H1 (cell line): ENCODE results near the gene ARHGAP10. TPM values are rescaled to one million over a fixed set of nuclear protein-coding genes. Genes with fewer than 3 reads are reported as not detected.

Source experiments
- CTCF ChIA-PET: fragments of 300-600 bp; sonication (Branson Sonifier 250); formaldehyde crosslinking; loops from one replicate; lab custom pipeline; 2021; ENCODE audit not compliant: partially characterized antibody; lab: Charles Lee
- POLR2A ChIA-PET: fragments of 300-600 bp; sonication (Branson Sonifier 250); formaldehyde crosslinking; loops from one replicate; lab custom pipeline; 2021; ENCODE audit warnings: inconsistent platforms; ENCODE audit not compliant: partially characterized antibody; lab: Charles Lee
- DNase-seq, 2 experiments: peaks; one replicate each; pipeline versions ENCODE4 v3.0.0 to v3.0.0-alpha.2; 2010 to 2022; ENCODE audit warnings: low spot score in 2 of 2, low read depth in 1 of 2, mixed read lengths in 1 of 2
- FAIRE-seq: peaks from 2 replicates; lab custom pipeline; 2011; peaks lifted over from hg19 to GRCh38; lab: Jason Lieb, UNC
- H2AFZ ChIP-seq: 2 replicates; pipeline ENCODE4 v1.8.1; 2012; ENCODE audit warnings: low read length, inconsistent platforms
- H2AK5ac ChIP-seq: 2 replicates; pipeline ENCODE4 v1.6.1; 2013; ENCODE audit warnings: low read depth, low read length
- H2BK120ac ChIP-seq: replicated peaks from 2 replicates; pipeline ENCODE3; 2013; ENCODE audit warnings: low read depth, low read length, inconsistent platforms
- H2BK12ac ChIP-seq: 2 replicates; pipeline ENCODE4 v1.6.1; 2013; ENCODE audit warnings: low read depth, low read length
- H2BK15ac ChIP-seq: 2 replicates; pipeline ENCODE4 v1.6.1; 2013; ENCODE audit warnings: low read length
- H2BK20ac ChIP-seq: 2 replicates; pipeline ENCODE4 v1.6.1; 2013; ENCODE audit warnings: low read length
- H2BK5ac ChIP-seq: 2 replicates; pipeline ENCODE4 v1.6.1; 2013; ENCODE audit warnings: low read depth, low read length
- H3K14ac ChIP-seq: 2 replicates; pipeline ENCODE4 v1.6.1; 2013; ENCODE audit warnings: inconsistent platforms; ENCODE audit not compliant: insufficient read length
- H3K18ac ChIP-seq: 2 replicates; pipeline ENCODE4 v1.6.1; 2013; ENCODE audit warnings: low read length; ENCODE audit errors: extremely low read depth
- H3K23ac ChIP-seq: 2 replicates; pipeline ENCODE4 v1.6.1; 2013; ENCODE audit warnings: inconsistent platforms; ENCODE audit not compliant: insufficient read length
- H3K23me2 ChIP-seq: 2 replicates; pipeline ENCODE4 v1.6.1; 2013; ENCODE audit warnings: low read depth, low read length
- H3K27ac ChIP-seq: 2 replicates; pipeline ENCODE4 v1.6.1; 2011; ENCODE audit warnings: low read depth, low read length, inconsistent platforms
- H3K27me3 ChIP-seq, 4 experiments: replicated peaks in 1 of 4; 1 replicate in 1 of 4; 2 replicates in 3 of 4; pipeline versions ENCODE4 v1.6.1 to v1.8.1; 2011 to 2013; ENCODE audit warnings: low read length in 3 of 4, mild to moderate bottlenecking in 3 of 4, inconsistent platforms in 2 of 4, mixed read lengths in 2 of 4, moderate library complexity in 1 of 4; ENCODE audit not compliant: control insufficient read depth in 3 of 4, insufficient read depth in 3 of 4; ENCODE audit errors: extremely low read depth in 1 of 4
- H3K36me3 ChIP-seq, 4 experiments: 2 replicates each; pipeline versions ENCODE4 v1.6.1 to v1.8.1; 2011 to 2013; ENCODE audit warnings: mild to moderate bottlenecking in 4 of 4, low read length in 3 of 4, moderate library complexity in 2 of 4, control low read depth in 1 of 4, inconsistent platforms in 1 of 4; ENCODE audit not compliant: insufficient read depth in 4 of 4, control insufficient read depth in 2 of 4
- H3K4ac ChIP-seq: replicated peaks from 2 replicates; pipeline ENCODE3; 2013; ENCODE audit warnings: low read length, low read depth, mixed read lengths, inconsistent platforms; ENCODE audit not compliant: insufficient read length
- H3K4me1 ChIP-seq, 4 experiments: replicated peaks in 1 of 4; 1 replicate in 1 of 4; 2 replicates in 3 of 4; pipeline versions ENCODE4 v1.6.1 to v1.8.1; 2011 to 2013; ENCODE audit warnings: low read length in 3 of 4, inconsistent platforms in 2 of 4, mixed read lengths in 1 of 4; ENCODE audit not compliant: insufficient read depth in 4 of 4, control insufficient read depth in 3 of 4
- H3K4me2 ChIP-seq, 2 experiments: 2 replicates each; pipeline versions ENCODE4 v1.6.1 to v1.8.1; 2011 to 2013; ENCODE audit warnings: low read depth in 2 of 2, low read length in 2 of 2, control low read depth in 1 of 2, inconsistent platforms in 1 of 2, mild to moderate bottlenecking in 1 of 2; ENCODE audit not compliant: insufficient read depth in 1 of 2
- H3K4me3 ChIP-seq, 4 experiments: fragments of 200-600, 300-600 bp in 1 of 4; sonication (generic), shearing (Covaris generic), sonication (Bioruptor Twin) in 1 of 4; 2 replicates each; pipeline versions ENCODE4 v1.5.1 to v1.8.1; 2011 to 2016; ENCODE audit warnings: low read length in 4 of 4, low read depth in 3 of 4, control low read depth in 2 of 4, inconsistent platforms in 2 of 4, mild to moderate bottlenecking in 2 of 4, mixed read lengths in 1 of 4, moderate library complexity in 1 of 4; ENCODE audit not compliant: insufficient read depth in 2 of 4; ENCODE audit errors: extremely low read depth in 1 of 4
- H3K56ac ChIP-seq: replicated peaks from 2 replicates; pipeline ENCODE3; 2013; ENCODE audit warnings: low read depth, mild to moderate bottlenecking, mixed read lengths, low read length, inconsistent platforms; ENCODE audit not compliant: insufficient read length
- H3K79me1 ChIP-seq: 2 replicates; pipeline ENCODE4 v1.6.1; 2013; ENCODE audit warnings: low read depth, low read length, control low read depth
- H3K79me2 ChIP-seq, 2 experiments: 2 replicates each; pipeline versions ENCODE4 v1.6.1 to v1.8.1; 2012 to 2013; ENCODE audit warnings: low read length in 2 of 2, mild to moderate bottlenecking in 2 of 2, inconsistent platforms in 1 of 2; ENCODE audit not compliant: insufficient read depth in 2 of 2, control insufficient read depth in 1 of 2
- H3K9ac ChIP-seq, 4 experiments: replicated peaks in 1 of 4; 1 replicate in 1 of 4; 2 replicates in 3 of 4; pipeline versions ENCODE4 v1.6.1 to v1.8.1; 2011 to 2013; ENCODE audit warnings: low read depth in 3 of 4, low read length in 3 of 4, control low read depth in 2 of 4, mild to moderate bottlenecking in 2 of 4, moderate library complexity in 2 of 4, inconsistent platforms in 1 of 4; ENCODE audit errors: extremely low read depth in 1 of 4
- H3K9me3 ChIP-seq, 2 experiments: 2 replicates each; pipeline versions ENCODE4 v1.6.1 to v1.8.1; 2012 to 2013; ENCODE audit warnings: mild to moderate bottlenecking in 2 of 2, moderate library complexity in 2 of 2, control low read depth in 1 of 2, inconsistent platforms in 1 of 2, low read depth in 1 of 2, low read length in 1 of 2, mixed read lengths in 1 of 2; ENCODE audit not compliant: insufficient read depth in 2 of 2
- H4K20me1 ChIP-seq, 2 experiments: replicated peaks in 1 of 2; 2 replicates each; pipeline versions ENCODE3 to v1.8.1; 2011 to 2013; ENCODE audit warnings: inconsistent platforms in 2 of 2, low read length in 2 of 2, mild to moderate bottlenecking in 1 of 2; ENCODE audit not compliant: insufficient read depth in 2 of 2, control insufficient read depth in 1 of 2
- H4K5ac ChIP-seq: 2 replicates; pipeline ENCODE4 v1.6.1; 2013; ENCODE audit warnings: low read length, low read depth, mixed read lengths, inconsistent platforms; ENCODE audit not compliant: insufficient read length
- H4K8ac ChIP-seq: 2 replicates; pipeline ENCODE4 v1.8.0; 2013; ENCODE audit warnings: mild to moderate bottlenecking, moderate library complexity, low read length, inconsistent platforms; ENCODE audit not compliant: insufficient read depth; ENCODE audit errors: extremely low read depth
- H4K91ac ChIP-seq: replicated peaks from 2 replicates; pipeline ENCODE3; 2013; ENCODE audit warnings: low read length, mixed read lengths, inconsistent platforms; ENCODE audit not compliant: insufficient read length
- HDAC2 ChIP-seq, 2 experiments: fragments of 300-600 bp in 1 of 2; sonication (generic) in 1 of 2; IDR thresholded peaks; 2 replicates each; pipeline ENCODE4 v1.6.1; 2011 to 2012; ENCODE audit warnings: low read depth in 2 of 2, low read length in 2 of 2, mild to moderate bottlenecking in 2 of 2, moderate library complexity in 2 of 2, borderline replicate concordance in 1 of 2, inconsistent platforms in 1 of 2
- NANOG ChIP-seq: IDR thresholded peaks from 2 replicates; pipeline ENCODE4 v1.6.1; 2011; ENCODE audit warnings: low read length, low read depth, mild to moderate bottlenecking, inconsistent platforms; ENCODE audit not compliant: insufficient read depth, poor library complexity, severe bottlenecking
- POLR2A ChIP-seq, 2 experiments: IDR thresholded peaks; 1 replicate in 1 of 2; 2 replicates in 1 of 2; pipeline ENCODE4 v1.6.1; 2011; ENCODE audit warnings: low read depth in 2 of 2, low read length in 2 of 2, mild to moderate bottlenecking in 2 of 2; ENCODE audit errors: control extremely low read depth in 1 of 2
- WGBS, 2 experiments: shearing (Covaris generic) in 1 of 2; methylation state at CpG; one replicate each; pipeline versions ENCODE4 v1.1.6 to v1.1.7; 2013 to 2015; ENCODE audit warnings: low lambda C conversion rate in 2 of 2, mixed read lengths in 2 of 2, inconsistent platforms in 1 of 2, low coverage in 1 of 2, missing lambda C conversion rate in 1 of 2; ENCODE audit not compliant: insufficient replicate concordance in 2 of 2, insufficient coverage in 1 of 2, insufficient read length in 1 of 2; ENCODE audit errors: extremely low coverage in 1 of 2, missing lambda C conversion rate in 1 of 2; 5-methylcytosine and 5-hydroxymethylcytosine counted together
- long read RNA-seq, 2 experiments: library from RNA in 1 of 2; library from capped mRNA in 1 of 2; stranded (forward); transcript quantifications; one replicate each; pipeline ENCODE4 v2.0.0, GENCODE V29; 2021; ENCODE audit warnings: inconsistent platforms in 1 of 2
- polyA minus RNA-seq, 3 experiments: library from RNA; depleted of rRNA, polyadenylated mRNA; stranded (reverse); fragments of >200 nt; gene quantifications; 1 replicate in 2 of 3; 2 replicates in 1 of 3; pipeline ENCODE4 v1.2.3, GENCODE V29; 2011
- polyA plus RNA-seq, 7 experiments: library from polyadenylated mRNA; depleted of rRNA in 3 of 7; stranded (reverse) in 5 of 7; unstranded in 2 of 7; fragments of >200 nt in 5 of 7; fragments of 200-250 nt in 2 of 7; gene quantifications; 1 replicate in 5 of 7; 2 replicates in 1 of 7; 4 replicates in 1 of 7; pipeline versions ENCODE4 v1.2.1 to v1.2.3, GENCODE V29; 2011 to 2013; ENCODE audit warnings: missing spikeins in 2 of 7, mixed read lengths in 2 of 7
- total RNA-seq: library from RNA; stranded (reverse); fragmentation: NEBNext Ultra II Directional; extraction: Animal tissue kit (Norgen Biotek cat#: 25700); gene quantifications from 2 replicates; pipeline ENCODE4 v1.2.1, GENCODE V29; 2021

Gene ARHGAP10, protein sequence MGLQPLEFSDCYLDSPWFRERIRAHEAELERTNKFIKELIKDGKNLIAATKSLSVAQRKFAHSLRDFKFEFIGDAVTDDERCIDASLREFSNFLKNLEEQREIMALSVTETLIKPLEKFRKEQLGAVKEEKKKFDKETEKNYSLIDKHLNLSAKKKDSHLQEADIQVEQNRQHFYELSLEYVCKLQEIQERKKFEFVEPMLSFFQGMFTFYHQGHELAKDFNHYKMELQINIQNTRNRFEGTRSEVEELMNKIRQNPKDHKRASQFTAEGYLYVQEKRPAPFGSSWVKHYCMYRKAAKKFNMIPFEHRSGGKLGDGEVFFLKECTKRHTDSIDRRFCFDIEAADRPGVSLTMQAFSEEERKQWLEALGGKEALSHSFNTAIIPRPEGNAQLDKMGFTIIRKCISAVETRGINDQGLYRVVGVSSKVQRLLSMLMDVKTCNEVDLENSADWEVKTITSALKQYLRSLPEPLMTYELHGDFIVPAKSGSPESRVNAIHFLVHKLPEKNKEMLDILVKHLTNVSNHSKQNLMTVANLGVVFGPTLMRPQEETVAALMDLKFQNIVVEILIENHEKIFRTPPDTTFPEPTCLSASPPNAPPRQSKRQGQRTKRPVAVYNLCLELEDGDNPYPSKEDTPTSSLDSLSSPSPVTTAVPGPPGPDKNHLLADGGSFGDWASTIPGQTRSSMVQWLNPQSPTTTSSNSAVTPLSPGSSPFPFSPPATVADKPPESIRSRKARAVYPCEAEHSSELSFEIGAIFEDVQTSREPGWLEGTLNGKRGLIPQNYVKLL
- total RNA-seq = 6.0 and 6.1 TPM in 2 replicates
- polyA plus RNA-seq (2011; rRNA removed) = 3.2 and 3.7 TPM in 2 replicates
- 3.2 TPM for polyA plus RNA-seq (2011; cell fraction: cytosol; rRNA removed)
- polyA plus RNA-seq (2011; cell fraction: nucleus; rRNA removed) = 5.0 TPM
- 4.0 to 5.1 TPM (median 4.7 TPM) in 4 replicates for polyA plus RNA-seq (2012, experiment 1 of 2)
- polyA plus RNA-seq (2012, experiment 2 of 2) = 0.94 TPM
- polyA plus RNA-seq (2013, experiment 1 of 2) = 3.6 TPM
- 3.7 TPM for polyA plus RNA-seq (2013, experiment 2 of 2)
- polyA minus RNA-seq (2011; rRNA and poly(A)+ RNA removed) = 5.9 and 6.7 TPM in 2 replicates
- 2.9 TPM for polyA minus RNA-seq (2011; cell fraction: cytosol; rRNA and poly(A)+ RNA removed)
- 17.1 TPM for polyA minus RNA-seq (2011; cell fraction: nucleus; rRNA and poly(A)+ RNA removed)
- long read RNA-seq, experiment 1, partial matches to known transcripts = 0 of 1 reads
- long read RNA-seq, experiment 1, other reads (novel, unspliced or antisense) = 1 of 1 reads
- long read RNA-seq, experiment 2, partial matches to known transcripts = 1 of 9 reads
- long read RNA-seq, experiment 2, other reads (novel, unspliced or antisense) = 8 of 9 reads

DNA sequence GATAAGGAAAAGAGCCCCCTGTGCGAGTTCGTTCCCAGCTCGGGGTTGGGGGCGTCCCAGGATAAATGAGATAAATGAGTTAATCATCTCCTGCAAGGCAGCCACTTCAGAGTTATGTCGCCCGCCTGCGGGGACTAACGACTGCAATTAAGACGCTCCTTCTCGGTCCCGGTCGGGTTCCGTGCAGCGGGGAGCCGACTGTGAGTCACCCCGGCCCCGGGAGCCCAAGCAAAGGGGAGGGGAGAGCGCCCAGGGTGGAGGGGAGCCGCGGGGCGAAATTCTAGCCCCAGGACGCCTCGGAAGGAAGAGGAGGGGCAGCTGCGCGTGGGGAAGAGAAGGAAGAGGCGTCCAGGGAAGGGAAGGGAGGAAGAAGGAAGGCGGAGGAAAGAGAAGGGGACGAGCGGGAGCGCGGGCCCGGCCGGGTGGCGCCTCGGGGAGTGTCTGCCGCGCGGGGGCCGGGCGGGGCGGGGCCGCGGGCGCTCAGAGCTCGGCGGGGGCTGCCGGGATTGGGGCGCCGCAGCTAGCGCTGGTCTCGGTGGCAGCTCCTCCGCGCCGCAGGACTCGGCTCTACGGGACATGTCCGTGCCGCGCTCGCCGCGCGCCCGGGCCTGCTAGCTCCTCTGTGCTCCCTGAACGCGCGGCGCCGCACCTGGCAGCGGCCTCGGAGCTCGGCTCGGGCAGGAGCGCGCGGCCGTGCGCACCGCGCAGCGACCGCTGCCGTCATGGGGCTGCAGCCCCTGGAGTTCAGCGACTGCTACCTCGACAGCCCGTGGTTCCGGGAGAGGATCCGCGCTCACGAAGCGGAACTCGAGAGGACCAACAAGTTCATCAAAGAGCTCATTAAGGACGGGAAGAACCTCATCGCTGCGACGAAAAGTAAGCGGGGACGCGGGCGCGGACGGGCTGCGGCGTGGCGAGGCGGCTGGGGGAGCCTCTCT lies at the start of gene ARHGAP10:
TSS of gene ARHGAP10 (plus strand) at position 509 of the 938 bp plus-strand sequence. CDS start at position 723, 214 bp downstream.
- WGBS, 2 experiments = 2% methylated on average over 60 of the region's 106 CpGs; no CpG with 5 or more reads in 1 of the 2 experiments
- ChIA-PET CTCF (interaction anchor here (0.9 to 3.5 kb wide), 10 partner anchors 10 to 135 kb away, joined by 3 to 25 read pairs (median 4); no protein-coding TSS in a partner anchor), POLR2A (interaction anchor here (1.1 to 3.2 kb wide), 7 partner anchors 9 to 135 kb away, joined by 3 to 12 read pairs (median 3); partner anchors contain the start of gene PRMT9)
- Histone ChIP-seq H2BK15ac (peak within 1 kb of the TSS; percentile 93; the same call in 1 of the 2 replicates), H3K9me3 (no peaks in the 10 kb centered on the region), H2BK120ac (no peak within 1 kb of the TSS), H2AK5ac (no peak within 1 kb of the TSS), H2BK12ac (peak within 1 kb of the TSS; percentile 98), H3K4me3 (peak within 1 kb of the TSS; percentile 80 to 97 (median 88)), H2BK20ac (0 out of 2 replicates have a peak within 1 kb of the TSS, but pooled peaks have one; percentile 21), H2BK5ac (peak within 1 kb of the TSS; percentile 45; the same call in 1 of the 2 replicates), H2AFZ (peak within 1 kb of the TSS; percentile 93), H3K79me2 (0 out of 4 replicates have a peak, but pooled peaks cover 0 to 2% of the 10 kb centered on the region in 2 experiments), H3K4me1 (peaks cover 3 to 12% (median 7%) of the 10 kb centered on the region in 4 experiments; a peak in 5 of 7 replicates), H3K23me2 (peaks cover 10% of the 10 kb centered on the region; the same call in 1 of the 2 replicates), H4K8ac (peak within 1 kb of the TSS; percentile 92), H4K20me1 (no peaks in the 10 kb centered on the region), H3K79me1 (no peaks in the 10 kb centered on the region), H3K56ac (peak within 1 kb of the TSS; percentile 25), H3K36me3 (no peaks in the 10 kb centered on the region), H3K14ac (peak within 1 kb of the TSS; percentile 74), H3K9ac (peak within 1 kb of the TSS; percentile 63 to 85 (median 72)), H4K5ac (peak within 1 kb of the TSS; percentile 64), H3K4me2 (peak within 1 kb of the TSS; percentile 72 to 100), H3K18ac (peak within 1 kb of the TSS; percentile 93), H3K23ac (no peak within 1 kb of the TSS), H3K27ac (no peak within 1 kb of the TSS), H3K27me3 (peaks cover 3 to 37% (median 27%) of the 10 kb centered on the region in 4 experiments), H3K4ac (peak within 1 kb of the TSS; percentile 44), H4K91ac (peak within 1 kb of the TSS; percentile 67)
- FAIRE-seq (no peak), DNase-seq (peak in 1 of 2 experiments; percentile 82)
- TF ChIP-seq POLR2A (IDR thresholded peaks at IDR 0.05; ENCODE audit: control extremely low read depth in 1 of 2, low read depth in 2 of 2, low read length in 2 of 2) (peak in 1 of 2 experiments; percentile 44; a peak in 2 of 3 replicates), HDAC2 (IDR thresholded peaks at IDR 0.05; ENCODE audit: borderline replicate concordance in 1 of 2, low read depth in 2 of 2, low read length in 2 of 2) (0 out of 4 replicates have a peak, but pooled peaks of 1 of the 2 experiments have one; percentile 21), NANOG (peak; percentile 12)
